HEK293 (cell line): ENCODE measurements around the gene HSD3B1.

ENCODE experiments used
- MZF1 ChIP-seq: fragments of 450-650 bp; formaldehyde crosslinking; IDR thresholded peaks from 2 replicates; pipeline ENCODE4 v1.5.1; 2017; ENCODE audit warnings: missing biosample characterization, missing genetic modification characterization, borderline replicate concordance
- SP2 ChIP-seq: fragments of 450-650 bp; formaldehyde crosslinking; IDR thresholded peaks from 2 replicates; pipeline ENCODE4 v1.5.1; 2016; ENCODE audit warnings: missing biosample characterization, missing genetic modification characterization
- ZNF274 ChIP-seq, 2 experiments: fragments of 200-500 bp in 1 of 2; fragments of 450-650 bp in 1 of 2; sonication (Bioruptor generic) in 1 of 2; formaldehyde crosslinking in 1 of 2; IDR thresholded peaks; 2 replicates each; pipeline versions ENCODE4 v1.5.1 to v1.6.1; 2014 to 2016; ENCODE audit warnings: borderline replicate concordance in 1 of 2, inconsistent platforms in 1 of 2, low read length in 1 of 2, missing biosample characterization in 1 of 2, missing genetic modification characterization in 1 of 2
- ZNF521 ChIP-seq: fragments of 450-650 bp; formaldehyde crosslinking; IDR thresholded peaks from 2 replicates; pipeline ENCODE4 v1.5.1; 2017; ENCODE audit warnings: missing biosample characterization, mild to moderate bottlenecking, missing genetic modification characterization
- TF ChIP-seq, protein P1 (sequence below): fragments of 450-650 bp; formaldehyde crosslinking; IDR thresholded peaks from 2 replicates; pipeline ENCODE4 v1.5.1; 2016; ENCODE audit warnings: missing biosample characterization, missing genetic modification characterization

DNA sequence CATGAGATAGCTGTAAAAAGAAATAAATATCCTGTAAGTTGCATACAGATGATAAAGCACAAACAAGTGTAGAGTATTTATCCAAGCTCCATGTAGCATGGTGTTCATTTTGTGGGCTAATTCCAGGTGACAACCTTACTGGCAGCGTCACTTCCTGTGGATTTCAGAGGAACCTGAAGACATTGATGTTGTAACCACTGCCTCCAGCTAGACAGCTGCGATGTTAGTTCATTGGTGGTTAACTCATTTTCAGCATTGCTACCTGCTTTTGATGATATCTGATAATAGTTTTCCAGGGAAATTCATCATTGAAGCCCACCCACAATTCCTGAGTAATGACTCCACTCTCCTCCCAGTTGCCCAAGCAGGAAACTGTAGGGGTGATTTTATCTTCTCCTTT is 3.0 kb downstream of the HSD3B1 start:
- TF ChIP-seq, protein P1, sequence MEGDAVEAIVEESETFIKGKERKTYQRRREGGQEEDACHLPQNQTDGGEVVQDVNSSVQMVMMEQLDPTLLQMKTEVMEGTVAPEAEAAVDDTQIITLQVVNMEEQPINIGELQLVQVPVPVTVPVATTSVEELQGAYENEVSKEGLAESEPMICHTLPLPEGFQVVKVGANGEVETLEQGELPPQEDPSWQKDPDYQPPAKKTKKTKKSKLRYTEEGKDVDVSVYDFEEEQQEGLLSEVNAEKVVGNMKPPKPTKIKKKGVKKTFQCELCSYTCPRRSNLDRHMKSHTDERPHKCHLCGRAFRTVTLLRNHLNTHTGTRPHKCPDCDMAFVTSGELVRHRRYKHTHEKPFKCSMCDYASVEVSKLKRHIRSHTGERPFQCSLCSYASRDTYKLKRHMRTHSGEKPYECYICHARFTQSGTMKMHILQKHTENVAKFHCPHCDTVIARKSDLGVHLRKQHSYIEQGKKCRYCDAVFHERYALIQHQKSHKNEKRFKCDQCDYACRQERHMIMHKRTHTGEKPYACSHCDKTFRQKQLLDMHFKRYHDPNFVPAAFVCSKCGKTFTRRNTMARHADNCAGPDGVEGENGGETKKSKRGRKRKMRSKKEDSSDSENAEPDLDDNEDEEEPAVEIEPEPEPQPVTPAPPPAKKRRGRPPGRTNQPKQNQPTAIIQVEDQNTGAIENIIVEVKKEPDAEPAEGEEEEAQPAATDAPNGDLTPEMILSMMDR (tag by site-specific recombination): no peak
- TF ChIP-seq ZNF521 (no peak), ZNF274 (IDR thresholded peaks at IDR 0.05; ENCODE audit: low read length) (no peak), ZNF274 (tag by site-specific recombination; IDR thresholded peaks at IDR 0.05; ENCODE audit: borderline replicate concordance) (no peak), SP2 (tag by site-specific recombination) (no peak), MZF1 (no peak)
